ENCODE results near the gene NTN1. TPM values are rescaled to one million over a fixed set of nuclear protein-coding genes. Genes with fewer than 3 reads are reported as not detected.

NTN1 gene
- total RNA-seq, 1 experiment from 2014 or later, result 4.2 TPM

DNA sequence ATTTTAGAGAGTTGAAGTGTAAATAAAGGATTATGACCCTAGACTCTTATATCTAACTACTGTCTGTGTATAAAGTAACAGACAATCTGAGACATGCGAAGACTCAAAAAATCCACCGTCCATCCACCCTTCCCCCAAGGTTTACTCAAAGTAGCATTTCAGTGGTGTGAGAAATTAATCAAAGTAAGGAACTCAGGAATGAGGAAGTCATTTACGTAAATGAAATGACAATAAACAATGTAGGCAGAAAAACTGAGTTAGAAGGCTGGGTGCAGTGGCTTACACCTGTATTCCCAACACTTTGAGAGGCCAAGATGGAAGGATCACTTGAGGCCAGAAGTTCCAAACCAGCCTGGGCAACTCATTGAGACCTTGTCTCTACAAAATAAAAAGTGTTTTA lies 19.8 kb upstream of the NTN1 start:
- H3K4me1 ChIP-seq (ENCODE audit: control insufficient read depth in 1 of 2, insufficient read depth in 2 of 2, low read length in 2 of 2), result peaks cover 0 to 4% of the 10 kb centered on the region in 2 experiments; a peak in 1 of 4 replicates
- ATAC-seq (no peak), DNase-seq (ENCODE audit: low read depth, low spot score) (no peak)
- no peak overlapping the region for H3K27ac ChIP-seq (ENCODE audit: low read depth, low read length)
- H3K27me3 ChIP-seq (ENCODE audit: insufficient read depth, low read length), result no peaks in the 10 kb centered on the region
- ChIA-PET CTCF (no interaction called here), RAD21 (ENCODE audit: low non-redundant PET in 1 of 2, low total read pairs in 2 of 2, uncharacterized antibody in 2 of 2, unreplicated experiment in 2 of 2) (no interaction called here), POLR2A (no interaction called here)
- no peak overlapping the region for H3K9ac ChIP-seq (ENCODE audit: low read length)
- H3K36me3 ChIP-seq (ENCODE audit: control insufficient read depth in 1 of 2, insufficient read depth in 2 of 2, low read length in 2 of 2), result no peaks in the 10 kb centered on the region
- intact Hi-C loops (cut with micrococcal nuclease), result no loop called here
- no peak for TF ChIP-seq JUND (IDR thresholded peaks at IDR 0.05)
- TF ChIP-seq POLR2AphosphoS5 (IDR thresholded peaks at IDR 0.05; ENCODE audit: low read depth, low read length), result no peak
- TF ChIP-seq CBX3 (IDR thresholded peaks at IDR 0.05; ENCODE audit: low read depth), result no peak
- TF ChIP-seq CEBPB (IDR thresholded peaks at IDR 0.05; ENCODE audit: low read depth), result no peak
- no peak for TF ChIP-seq TCF7L2 (IDR thresholded peaks at IDR 0.05; ENCODE audit: borderline replicate concordance, extremely low read depth, insufficient read depth, insufficient read length)
- no peak for TF ChIP-seq EZH2phosphoT487 (IDR thresholded peaks at IDR 0.05; ENCODE audit: borderline replicate concordance)
- no peak for TF ChIP-seq EZH2 (IDR thresholded peaks at IDR 0.05)
- TF ChIP-seq, protein P1, sequence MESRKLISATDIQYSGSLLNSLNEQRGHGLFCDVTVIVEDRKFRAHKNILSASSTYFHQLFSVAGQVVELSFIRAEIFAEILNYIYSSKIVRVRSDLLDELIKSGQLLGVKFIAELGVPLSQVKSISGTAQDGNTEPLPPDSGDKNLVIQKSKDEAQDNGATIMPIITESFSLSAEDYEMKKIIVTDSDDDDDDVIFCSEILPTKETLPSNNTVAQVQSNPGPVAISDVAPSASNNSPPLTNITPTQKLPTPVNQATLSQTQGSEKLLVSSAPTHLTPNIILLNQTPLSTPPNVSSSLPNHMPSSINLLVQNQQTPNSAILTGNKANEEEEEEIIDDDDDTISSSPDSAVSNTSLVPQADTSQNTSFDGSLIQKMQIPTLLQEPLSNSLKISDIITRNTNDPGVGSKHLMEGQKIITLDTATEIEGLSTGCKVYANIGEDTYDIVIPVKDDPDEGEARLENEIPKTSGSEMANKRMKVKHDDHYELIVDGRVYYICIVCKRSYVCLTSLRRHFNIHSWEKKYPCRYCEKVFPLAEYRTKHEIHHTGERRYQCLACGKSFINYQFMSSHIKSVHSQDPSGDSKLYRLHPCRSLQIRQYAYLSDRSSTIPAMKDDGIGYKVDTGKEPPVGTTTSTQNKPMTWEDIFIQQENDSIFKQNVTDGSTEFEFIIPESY (IDR thresholded peaks at IDR 0.05; ENCODE audit: extremely low read depth, insufficient replicate concordance, low read length), result no peak
- TF ChIP-seq ZFX (IDR thresholded peaks at IDR 0.05), result no peak
- TF ChIP-seq, protein P2, sequence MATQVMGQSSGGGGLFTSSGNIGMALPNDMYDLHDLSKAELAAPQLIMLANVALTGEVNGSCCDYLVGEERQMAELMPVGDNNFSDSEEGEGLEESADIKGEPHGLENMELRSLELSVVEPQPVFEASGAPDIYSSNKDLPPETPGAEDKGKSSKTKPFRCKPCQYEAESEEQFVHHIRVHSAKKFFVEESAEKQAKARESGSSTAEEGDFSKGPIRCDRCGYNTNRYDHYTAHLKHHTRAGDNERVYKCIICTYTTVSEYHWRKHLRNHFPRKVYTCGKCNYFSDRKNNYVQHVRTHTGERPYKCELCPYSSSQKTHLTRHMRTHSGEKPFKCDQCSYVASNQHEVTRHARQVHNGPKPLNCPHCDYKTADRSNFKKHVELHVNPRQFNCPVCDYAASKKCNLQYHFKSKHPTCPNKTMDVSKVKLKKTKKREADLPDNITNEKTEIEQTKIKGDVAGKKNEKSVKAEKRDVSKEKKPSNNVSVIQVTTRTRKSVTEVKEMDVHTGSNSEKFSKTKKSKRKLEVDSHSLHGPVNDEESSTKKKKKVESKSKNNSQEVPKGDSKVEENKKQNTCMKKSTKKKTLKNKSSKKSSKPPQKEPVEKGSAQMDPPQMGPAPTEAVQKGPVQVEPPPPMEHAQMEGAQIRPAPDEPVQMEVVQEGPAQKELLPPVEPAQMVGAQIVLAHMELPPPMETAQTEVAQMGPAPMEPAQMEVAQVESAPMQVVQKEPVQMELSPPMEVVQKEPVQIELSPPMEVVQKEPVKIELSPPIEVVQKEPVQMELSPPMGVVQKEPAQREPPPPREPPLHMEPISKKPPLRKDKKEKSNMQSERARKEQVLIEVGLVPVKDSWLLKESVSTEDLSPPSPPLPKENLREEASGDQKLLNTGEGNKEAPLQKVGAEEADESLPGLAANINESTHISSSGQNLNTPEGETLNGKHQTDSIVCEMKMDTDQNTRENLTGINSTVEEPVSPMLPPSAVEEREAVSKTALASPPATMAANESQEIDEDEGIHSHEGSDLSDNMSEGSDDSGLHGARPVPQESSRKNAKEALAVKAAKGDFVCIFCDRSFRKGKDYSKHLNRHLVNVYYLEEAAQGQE (IDR thresholded peaks at IDR 0.05; ENCODE audit: low read depth), result no peak
- no peak for TF ChIP-seq EGR1 (IDR thresholded peaks at IDR 0.05; ENCODE audit: low read depth)
- H4K20me1 ChIP-seq (ENCODE audit: insufficient read depth), result no peaks in the 10 kb centered on the region
- H3K4me3 ChIP-seq (replicated peaks in 1 of 2; ENCODE audit: low read depth in 1 of 2, low read length in 2 of 2), result no peak overlapping the region
- no peak overlapping the region for H2AFZ ChIP-seq (ENCODE audit: low read depth, low read length, poor library complexity, severe bottlenecking)
- 0 out of 4 replicates have a peak, but pooled peaks cover 0 to 3% of the 10 kb centered on the region in 2 experiments for H3K9me3 ChIP-seq (ENCODE audit: control insufficient read depth in 1 of 2, insufficient read depth in 1 of 2, low read depth in 1 of 2, low read length in 2 of 2)
- no peaks in the 10 kb centered on the region for H3K9me2 ChIP-seq (ENCODE audit: insufficient read depth)
- no peak overlapping the region for H3K4me2 ChIP-seq (ENCODE audit: low read length)
- no peaks in the 10 kb centered on the region for H3K79me2 ChIP-seq (ENCODE audit: insufficient read depth, low read length)
- BruUV-seq (replicated peaks), result no TSS peak

Measured in HCT116 (cell line).